ENCODE measurements around the gene LAMA5.

Gene LAMA5

DNA sequence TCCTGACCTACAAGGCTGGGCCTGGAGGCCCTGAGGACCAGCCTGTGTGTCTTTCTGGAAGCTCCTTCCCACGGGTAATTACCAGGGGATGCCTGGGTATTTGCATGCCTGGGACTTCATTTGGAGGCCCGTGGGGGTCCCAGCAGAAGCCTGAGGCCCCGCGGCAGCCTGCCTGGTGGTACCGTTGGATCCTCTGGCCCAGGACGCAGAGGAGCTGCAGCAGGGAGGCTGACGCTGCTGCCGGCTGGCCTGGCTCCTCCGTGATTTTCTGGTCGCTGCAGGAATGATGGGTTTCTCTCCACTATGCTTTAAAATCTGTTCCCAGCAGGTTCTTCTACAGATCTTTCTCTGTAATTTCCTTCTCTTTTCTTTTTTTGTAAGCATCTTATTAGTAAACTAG lies 33.4 kb upstream of the LAMA5 start:
- Histone ChIP-seq H3K9ac (peak overlapping the region in 3 of 11 experiments; percentile 31 to 50 (median 35); a peak in 4 of 22 replicates), H3K4me3 (no peak overlapping the region), H3K9me3 (replicated peaks in 1 of 11) (peaks cover 0 to 6% (median 0%) of the 10 kb centered on the region in 11 experiments; a peak in 7 of 22 replicates), H3K27ac (no peak overlapping the region), H3K36me3 (peaks cover 0 to 51% (median 14%) of the 10 kb centered on the region in 11 experiments; a peak in 15 of 22 replicates), H3K4me1 (peaks cover 27 to 76% (median 72%) of the 10 kb centered on the region in 10 experiments), H3K4me2 (peak overlapping the region in 8 of 11 experiments; percentile 36 to 77 (median 72); a peak in 15 of 22 replicates), H4K20me1 (peaks cover 13 to 69% (median 31%) of the 10 kb centered on the region in 11 experiments; a peak in 16 of 22 replicates), H3K27me3 (no peaks in the 10 kb centered on the region)
- no peak for TF ChIP-seq Cebpa-rat (IDR thresholded peaks at IDR 0.05)

DNA sequence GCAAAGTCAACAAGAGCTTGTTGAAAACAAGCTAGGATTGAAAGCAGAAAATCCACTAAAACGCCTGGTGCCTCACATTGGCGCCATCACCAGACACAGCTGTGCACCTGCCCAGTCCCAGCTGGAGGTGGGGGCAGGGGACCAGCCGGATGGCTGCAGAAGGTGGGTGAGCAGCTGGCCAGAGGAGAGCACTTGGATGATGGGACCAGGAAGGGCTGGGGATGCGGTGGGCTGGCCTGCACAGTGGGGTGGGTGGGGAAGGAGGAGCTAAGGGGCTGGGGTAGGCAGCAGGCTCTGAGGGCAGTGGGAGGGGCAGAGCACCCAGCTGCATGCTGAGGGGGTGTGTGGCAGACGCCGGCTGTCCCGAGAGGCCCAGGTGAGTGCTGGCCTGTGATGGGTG lies 32.9 kb upstream of the LAMA5 start:
- peaks cover 10 to 69% (median 32%) of the 10 kb centered on the region in 11 experiments; a peak in 15 of 22 replicates for H4K20me1 ChIP-seq
- TF ChIP-seq Cebpa-rat (IDR thresholded peaks at IDR 0.05), result no peak
- peak overlapping the region in 3 of 11 experiments; percentile 31 to 50 (median 35); a peak in 3 of 22 replicates for H3K9ac ChIP-seq
- H3K9me3 ChIP-seq (replicated peaks in 1 of 11), result peaks cover 0 to 6% (median 0%) of the 10 kb centered on the region in 11 experiments; a peak in 7 of 22 replicates
- H3K4me1 ChIP-seq, result peaks cover 21 to 70% (median 67%) of the 10 kb centered on the region in 10 experiments
- peak overlapping the region in 8 of 11 experiments; percentile 36 to 77 (median 72); a peak in 14 of 22 replicates for H3K4me2 ChIP-seq
- H3K36me3 ChIP-seq, result peaks cover 0 to 56% (median 16%) of the 10 kb centered on the region in 11 experiments; a peak in 16 of 22 replicates
- H3K27ac ChIP-seq, result no peak overlapping the region
- no peaks in the 10 kb centered on the region for H3K27me3 ChIP-seq
- no peak overlapping the region for H3K4me3 ChIP-seq

DNA sequence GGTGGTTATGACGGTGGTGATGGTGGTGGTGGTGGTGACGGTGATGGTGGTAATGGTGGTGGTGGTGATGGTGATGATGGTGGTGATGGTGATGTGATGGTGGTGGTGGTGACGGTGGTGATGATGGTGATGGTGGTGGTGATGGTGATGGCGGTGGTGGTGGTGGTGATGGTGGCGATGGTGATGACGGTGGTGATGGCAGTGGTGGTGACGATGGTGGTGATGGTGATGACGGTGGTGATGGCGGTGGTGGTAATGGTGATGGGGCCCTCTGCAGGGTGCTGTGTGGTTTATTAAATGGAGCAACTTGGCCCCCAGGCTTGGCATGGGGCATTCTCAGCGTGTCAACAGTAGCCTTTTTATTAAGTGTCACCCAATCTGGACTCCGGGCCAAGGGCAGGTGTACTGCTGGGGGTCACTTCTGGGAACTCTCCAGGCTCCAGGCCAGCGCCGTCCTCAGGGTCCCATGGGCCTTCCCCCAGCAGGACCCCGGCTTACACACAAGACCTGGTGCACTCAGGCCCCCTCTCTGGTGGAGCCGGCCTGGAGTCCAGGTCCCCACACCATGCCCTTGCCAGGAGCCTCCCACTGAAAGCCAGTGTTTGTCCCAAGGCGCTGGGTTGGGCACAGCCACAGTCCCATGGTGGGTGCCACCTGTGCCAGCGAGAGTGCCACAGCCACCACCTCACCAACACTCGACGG lies 31.2 kb upstream of the LAMA5 start:
- peaks cover 15 to 62% (median 33%) of the 10 kb centered on the region in 11 experiments; a peak in 21 of 22 replicates for H3K36me3 ChIP-seq
- peaks cover 0 to 6% (median 0%) of the 10 kb centered on the region in 11 experiments; a peak in 7 of 22 replicates for H3K9me3 ChIP-seq (replicated peaks in 1 of 11)
- H4K20me1 ChIP-seq, result peaks cover 6 to 75% (median 42%) of the 10 kb centered on the region in 11 experiments; a peak in 19 of 22 replicates
- TF ChIP-seq Cebpa-rat (IDR thresholded peaks at IDR 0.05), result no peak
- H3K9ac ChIP-seq, result no peak overlapping the region
- no peak overlapping the region for H3K27ac ChIP-seq
- H3K4me3 ChIP-seq, result no peak overlapping the region
- H3K4me2 ChIP-seq, result no peak overlapping the region
- no peaks in the 10 kb centered on the region for H3K27me3 ChIP-seq
- H3K4me1 ChIP-seq, result peaks cover 20 to 54% (median 52%) of the 10 kb centered on the region in 10 experiments

DNA sequence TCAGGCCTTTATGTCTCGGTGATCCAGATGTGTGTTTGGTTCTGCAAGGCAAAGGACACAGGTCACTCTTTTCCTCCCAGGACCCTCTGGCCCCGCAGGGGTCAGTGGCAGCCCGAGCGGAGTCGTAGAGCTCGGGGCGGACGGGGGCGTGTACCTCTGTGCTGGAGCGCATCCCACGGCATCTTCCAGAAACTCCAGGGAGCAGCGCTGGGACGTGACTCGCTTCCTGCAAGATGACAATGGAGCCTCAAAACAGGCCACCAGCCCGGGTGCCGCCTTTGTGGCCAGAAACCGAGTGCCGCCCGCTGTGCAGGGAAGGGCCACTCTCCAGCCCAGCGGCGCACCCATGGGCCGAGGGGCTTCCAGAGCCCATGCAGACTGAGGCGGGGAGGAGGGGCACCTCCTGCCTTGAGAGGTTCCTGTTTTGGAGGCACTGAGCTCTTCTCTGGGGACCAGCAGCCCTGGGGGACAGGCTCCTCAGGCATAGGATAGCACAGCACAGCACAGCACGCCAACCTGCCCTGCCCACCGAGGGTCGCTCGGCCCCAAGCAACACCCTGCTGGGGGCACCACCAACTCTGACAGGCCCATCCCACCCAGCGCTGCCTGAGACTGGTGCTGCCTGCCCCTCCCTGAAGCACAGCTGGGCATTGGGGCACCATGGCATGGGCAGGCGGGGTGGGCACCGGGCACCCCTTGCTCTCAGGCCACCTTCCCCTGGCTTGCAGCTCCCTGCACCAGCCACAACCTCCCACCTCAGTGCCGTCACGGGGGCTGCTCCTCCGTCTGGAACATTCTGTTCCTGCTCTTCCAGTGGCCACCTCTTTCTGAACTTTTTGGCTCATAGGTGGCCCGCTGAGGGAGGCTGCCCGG lies 29.5 kb upstream of the LAMA5 start:
- H3K9ac ChIP-seq, result peak overlapping the region in 2 of 11 experiments; percentile 18 to 31; a peak in 3 of 22 replicates
- peak overlapping the region in 10 of 11 experiments; percentile 36 to 63 (median 50); a peak in 20 of 22 replicates for H3K4me2 ChIP-seq

DNA sequence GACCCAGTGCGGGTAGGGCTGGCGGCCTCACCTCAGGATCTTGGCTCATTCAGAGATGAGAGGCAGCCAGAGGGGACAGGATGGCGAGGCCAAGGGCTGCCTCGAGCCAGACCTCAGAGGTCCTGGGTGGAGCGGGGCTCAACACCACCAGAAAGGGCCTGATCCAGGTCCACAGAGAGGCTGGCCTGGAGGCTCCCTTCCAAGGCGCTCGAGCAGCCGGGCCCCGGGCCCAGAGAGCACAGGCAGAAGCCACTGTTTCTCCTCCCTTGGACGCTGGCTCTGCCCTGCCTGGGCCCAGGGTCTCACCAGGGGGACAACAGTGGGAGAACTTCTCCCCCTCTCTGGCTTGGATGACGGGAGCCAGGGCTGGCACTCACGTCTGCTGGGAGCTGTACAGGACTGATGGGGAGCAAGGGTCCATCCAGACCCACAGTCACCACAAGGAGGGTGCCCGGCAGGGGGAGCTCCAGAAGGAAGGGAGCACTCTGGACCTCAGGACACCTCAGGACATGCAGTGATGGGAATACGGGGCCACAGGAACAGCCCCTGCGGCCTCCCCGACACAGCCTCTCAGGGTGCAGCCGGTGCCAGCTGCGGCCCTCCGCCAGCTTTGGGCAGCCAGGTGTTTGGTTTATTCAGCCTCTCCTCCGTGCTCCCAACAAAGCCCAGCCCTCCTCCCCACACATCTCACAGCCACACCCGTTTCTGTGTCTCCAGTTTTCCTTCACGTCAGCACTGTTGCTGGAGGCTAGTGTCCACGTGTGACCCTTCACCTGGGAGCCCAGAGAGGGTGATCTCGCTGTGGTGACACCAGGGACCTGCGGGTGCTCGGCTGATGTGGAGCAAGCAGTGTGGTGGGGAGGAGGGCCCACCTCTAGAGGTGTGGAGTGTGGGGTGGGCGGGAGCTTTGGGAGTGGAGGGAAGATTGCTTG lies 28.5 kb upstream of the LAMA5 start:
- H3K27ac ChIP-seq, result no peak overlapping the region
- peak overlapping the region in 3 of 11 experiments; percentile 18 to 31 (median 31); a peak in 2 of 22 replicates for H3K9ac ChIP-seq
- H3K27me3 ChIP-seq, result no peaks in the 10 kb centered on the region
- peaks cover 0 to 6% (median 0%) of the 10 kb centered on the region in 11 experiments; a peak in 7 of 22 replicates for H3K9me3 ChIP-seq (replicated peaks in 1 of 11)
- no peak overlapping the region for H3K4me3 ChIP-seq
- H3K4me2 ChIP-seq, result peak overlapping the region in 1 of 11 experiments; percentile 37; a peak in 1 of 22 replicates
- peaks cover 28 to 74% (median 60%) of the 10 kb centered on the region in 11 experiments for H3K36me3 ChIP-seq
- peaks cover 28 to 90% (median 62%) of the 10 kb centered on the region in 11 experiments; a peak in 21 of 22 replicates for H4K20me1 ChIP-seq
- TF ChIP-seq Cebpa-rat (IDR thresholded peaks at IDR 0.05), result no peak
- H3K4me1 ChIP-seq, result peaks cover 8 to 35% (median 33%) of the 10 kb centered on the region in 10 experiments

More for the DNA sequence above, 29.5 kb upstream of the LAMA5 start:
- Histone ChIP-seq H3K27me3 (no peaks in the 10 kb centered on the region), H3K27ac (no peak overlapping the region), H4K20me1 (peaks cover 18 to 90% (median 58%) of the 10 kb centered on the region in 11 experiments; a peak in 20 of 22 replicates), H3K36me3 (peaks cover 18 to 68% (median 50%) of the 10 kb centered on the region in 11 experiments; a peak in 21 of 22 replicates), H3K4me1 (peaks cover 11 to 45% (median 43%) of the 10 kb centered on the region in 10 experiments), H3K4me3 (no peak overlapping the region), H3K9me3 (replicated peaks in 1 of 11) (peaks cover 0 to 6% (median 0%) of the 10 kb centered on the region in 11 experiments; a peak in 7 of 22 replicates)
- no peak for TF ChIP-seq Cebpa-rat (IDR thresholded peaks at IDR 0.05)

DNA sequence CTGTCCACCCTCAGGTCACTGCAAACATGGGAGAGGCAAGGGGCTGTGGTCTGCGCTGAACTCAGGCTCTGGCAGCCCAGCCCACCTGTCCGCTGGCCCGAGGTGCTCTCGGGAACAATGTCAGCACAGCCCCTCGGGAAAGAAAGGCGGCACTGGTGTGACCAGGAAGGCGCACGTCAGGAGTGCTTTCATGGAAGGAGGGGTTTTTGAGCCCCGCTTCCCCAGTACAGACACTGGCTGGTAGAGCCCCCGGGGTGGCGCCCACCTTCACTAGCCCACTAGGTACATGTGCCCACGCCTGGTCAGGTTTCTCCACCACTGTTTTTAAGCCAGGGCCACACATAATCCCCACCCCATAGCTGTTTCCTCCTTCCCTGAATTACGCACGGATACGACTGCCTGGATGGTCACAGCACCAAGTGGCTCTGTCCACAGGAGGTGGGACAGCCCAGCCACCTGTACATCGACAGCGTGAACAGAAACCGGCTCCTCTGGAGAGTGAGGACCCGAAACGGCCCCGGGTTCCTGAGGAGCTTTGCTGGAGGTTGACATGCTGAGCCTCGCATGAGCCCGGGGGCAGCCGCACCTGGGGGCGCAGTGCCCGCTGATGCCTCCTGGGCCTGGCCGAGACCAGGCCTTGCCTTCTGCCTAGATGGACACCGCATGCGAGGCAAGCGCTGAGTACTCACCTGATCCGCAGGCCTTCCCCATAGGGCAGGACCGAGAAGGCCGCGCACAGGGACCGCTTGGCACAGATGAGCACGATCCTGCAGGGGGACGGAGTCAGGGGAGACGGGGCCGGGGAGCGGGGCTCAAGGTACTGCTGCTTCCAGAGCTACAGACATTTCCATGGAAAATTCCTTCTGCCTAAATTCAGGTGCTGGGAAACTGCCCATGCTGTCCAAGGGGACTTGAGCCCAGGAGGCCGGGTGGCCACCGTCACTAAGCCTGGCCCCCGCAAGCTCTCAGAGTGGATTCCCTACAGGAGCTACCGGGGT lies 27.4 kb upstream of the LAMA5 start:
- Histone ChIP-seq H3K36me3 (peaks cover 39 to 84% (median 70%) of the 10 kb centered on the region in 11 experiments), H4K20me1 (peaks cover 36 to 90% (median 72%) of the 10 kb centered on the region in 11 experiments; a peak in 21 of 22 replicates), H3K4me3 (no peak overlapping the region), H3K27me3 (no peaks in the 10 kb centered on the region), H3K9me3 (replicated peaks in 1 of 11) (peaks cover 0 to 6% (median 0%) of the 10 kb centered on the region in 11 experiments; a peak in 7 of 22 replicates), H3K9ac (peak overlapping the region in 2 of 11 experiments; percentile 9 to 31; a peak in 1 of 22 replicates), H3K27ac (no peak overlapping the region), H3K4me1 (peaks cover 10 to 28% (median 26%) of the 10 kb centered on the region in 10 experiments), H3K4me2 (no peak overlapping the region)
- TF ChIP-seq Cebpa-rat (IDR thresholded peaks at IDR 0.05), result no peak

DNA sequence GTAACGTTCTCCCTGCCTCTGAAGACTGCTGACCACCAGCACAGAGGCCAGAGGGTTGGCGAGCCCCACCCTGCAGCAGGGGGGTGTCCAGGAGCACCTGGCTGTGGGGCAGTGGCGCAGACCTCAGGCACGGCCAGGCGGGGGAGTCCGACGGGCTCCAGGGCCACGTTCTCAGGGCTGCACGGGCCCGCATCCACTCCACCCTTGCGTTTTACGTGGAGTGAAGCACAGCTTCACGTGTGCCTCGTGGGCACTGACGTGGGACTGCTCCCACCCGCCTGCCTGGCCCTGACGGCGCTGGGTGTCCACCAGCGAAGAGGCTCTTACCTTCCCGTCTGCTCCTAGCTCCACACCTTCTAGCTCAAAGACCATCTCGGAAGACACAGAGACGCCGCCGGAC lies 26.7 kb upstream of the LAMA5 start:
- Histone ChIP-seq H3K4me1 (peaks cover 18 to 35% (median 32%) of the 10 kb centered on the region in 10 experiments), H3K9ac (no peak overlapping the region), H3K36me3 (peaks cover 46 to 91% (median 78%) of the 10 kb centered on the region in 11 experiments), H3K27ac (no peak overlapping the region), H3K4me3 (no peak overlapping the region), H3K4me2 (no peak overlapping the region), H4K20me1 (peaks cover 42 to 95% (median 79%) of the 10 kb centered on the region in 11 experiments; a peak in 21 of 22 replicates), H3K9me3 (replicated peaks in 1 of 11) (peaks cover 0 to 6% (median 0%) of the 10 kb centered on the region in 11 experiments; a peak in 7 of 22 replicates), H3K27me3 (no peaks in the 10 kb centered on the region)
- no peak for TF ChIP-seq Cebpa-rat (IDR thresholded peaks at IDR 0.05)

All from BLaER1 treated with 17β-estradiol and CSF1 and Interleukin-3, amounts not matched to agents 10 nM and 100 nM (cell line).